ENCODE measurements around the gene NCKAP5.

- TF ChIP-seq CTCF (IDR thresholded peaks at IDR 0.05 in 4 of 5, conservative IDR thresholded peaks at IDR 0.05 in 1 of 5) = no peak
- no peak for TF ChIP-seq POLR2A (IDR thresholded peaks at IDR 0.05)
These were observed 832.2 kb downstream of the NCKAP5 start for GRCh38 chr2:132736059-132736458.
